ENCODE measurements around the gene PGS1. TPM values are rescaled to one million over a fixed set of nuclear protein-coding genes. Genes with fewer than 3 reads are reported as not detected.

The PGS1 gene
- total and polyA plus RNA-seq, 8 donors = 11.2 to 22.7 (median 14.8) TPM

GRCh38 chr17:78442648-78443218, 64.3 kb downstream of the PGS1 start:
- ATAC-seq = peak in 3 of 4 donors; percentile 44 to 82 (median 69)
- 53 to 64% methylated on average over 19 of the region's 19 CpGs for WGBS, 2 donors
- Histone ChIP-seq H3K36me3 (no peaks in the 10 kb centered on the region), H3K27ac (no peak overlapping the region), H3K9me3 (no peaks in the 10 kb centered on the region), H3K4me3 (no peak overlapping the region), H3K27me3 (no peaks in the 10 kb centered on the region), H3K4me1 (no peaks in the 10 kb centered on the region)
- no peak for TF ChIP-seq CTCF (IDR thresholded peaks at IDR 0.05)
- no peak for FAIRE-seq
- DNase-seq = peak in 2 of 6 donors; percentile 38 to 51
- intact Hi-C loops (cut with DNase I) = no loop called here

GRCh38 chr17:78444392-78444791, 65.9 kb downstream of the PGS1 start:
- no peaks in the 10 kb centered on the region for H3K36me3 ChIP-seq
- DNase-seq = no peak
- ATAC-seq = no peak
- 61 to 76% methylated on average over 20 of the region's 20 CpGs for WGBS, 2 donors
- TF ChIP-seq CTCF (IDR thresholded peaks at IDR 0.05) = no peak
- H3K4me1 ChIP-seq = no peaks in the 10 kb centered on the region
- FAIRE-seq = no peak
- H3K9me3 ChIP-seq = no peaks in the 10 kb centered on the region
- no peaks in the 10 kb centered on the region for H3K27me3 ChIP-seq
- no peak overlapping the region for H3K27ac ChIP-seq
- intact Hi-C loops (cut with DNase I) = no loop called here
- no peak overlapping the region for H3K4me3 ChIP-seq

- DNase-seq (no peak), FAIRE-seq (no peak), ATAC-seq (no peak)
- Histone ChIP-seq H3K27ac (no peak overlapping the region), H3K27me3 (no peaks in the 10 kb centered on the region), H3K4me1 (no peaks in the 10 kb centered on the region), H3K4me3 (no peak overlapping the region), H3K9me3 (no peaks in the 10 kb centered on the region), H3K36me3 (no peaks in the 10 kb centered on the region)
- TF ChIP-seq CTCF (IDR thresholded peaks at IDR 0.05) = no peak
- WGBS, 2 donors = 84 to 89% methylated on average over 7 of the region's 7 CpGs
- intact Hi-C loops (cut with DNase I) = no loop called here
These were observed 68.4 kb downstream of the PGS1 start for GRCh38 chr17:78446833-78447232.

GRCh38 chr17:78448356-78448993, 70.0 kb downstream of the PGS1 start:
- no peaks in the 10 kb centered on the region for H3K4me1 ChIP-seq
- ATAC-seq = no peak
- intact Hi-C loops (cut with DNase I) = no loop called here
- no peak for TF ChIP-seq CTCF (IDR thresholded peaks at IDR 0.05)
- H3K9me3 ChIP-seq = no peaks in the 10 kb centered on the region
- no peak for FAIRE-seq
- H3K27ac ChIP-seq = no peak overlapping the region
- no peaks in the 10 kb centered on the region for H3K27me3 ChIP-seq
- H3K36me3 ChIP-seq = no peaks in the 10 kb centered on the region
- no peak for DNase-seq
- H3K4me3 ChIP-seq = no peak overlapping the region
- WGBS, 2 donors = 65 to 71% methylated on average over 5 of the region's 5 CpGs

DNA sequence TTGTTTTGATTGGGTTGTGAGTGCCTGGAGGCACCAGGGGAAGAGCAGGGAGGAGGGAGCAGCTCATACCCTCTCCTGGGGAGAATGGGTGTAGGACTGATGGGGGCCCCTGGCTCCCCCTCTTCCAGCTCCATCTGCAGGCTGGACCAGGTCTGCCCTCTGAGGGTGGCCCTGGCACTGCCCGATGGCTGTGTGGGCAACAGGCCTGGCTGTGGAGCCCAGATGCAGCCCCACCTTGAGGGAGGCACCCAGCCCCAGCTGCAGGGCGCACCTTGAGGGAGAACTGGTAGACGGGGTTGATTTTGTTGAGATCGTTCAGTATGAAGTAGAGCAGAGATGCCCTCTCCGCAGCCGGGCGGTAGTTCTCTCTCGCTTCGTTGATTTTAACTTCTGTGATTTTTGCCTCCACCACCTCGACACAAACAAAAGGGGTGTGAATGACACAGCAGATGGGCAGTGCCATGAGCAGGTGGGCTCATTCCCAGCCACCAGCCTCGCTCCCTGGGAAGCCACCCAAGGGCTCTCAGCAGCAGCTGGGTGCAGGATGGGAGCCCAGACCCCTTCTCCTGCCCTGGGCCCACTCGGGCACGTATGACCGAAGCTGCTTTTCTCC, 71.6 kb downstream of the PGS1 start:
- no peak overlapping the region for H3K4me3 ChIP-seq
- WGBS, 2 donors = 64 to 69% methylated on average over 13 to 14 of the region's 14 CpGs
- H3K4me1 ChIP-seq = no peaks in the 10 kb centered on the region
- no peak for ATAC-seq
- H3K9me3 ChIP-seq = no peaks in the 10 kb centered on the region
- DNase-seq = no peak
- no peak overlapping the region for H3K27ac ChIP-seq
- no peaks in the 10 kb centered on the region for H3K36me3 ChIP-seq
- no peaks in the 10 kb centered on the region for H3K27me3 ChIP-seq
- intact Hi-C loops (cut with DNase I) = no loop called here
- TF ChIP-seq CTCF (IDR thresholded peaks at IDR 0.05) = no peak
- FAIRE-seq = no peak

Data from pancreas (tissue), 10 donors.